Epithelial cell of proximal tubule (primary cell): Measurements from ENCODE around the gene PON1. TPM values are rescaled to one million over a fixed set of nuclear protein-coding genes. Genes with fewer than 3 reads are reported as not detected.

Experiments used
- DNase-seq: peaks from one replicate; pipeline ENCODE4 v3.0.0-alpha.2; 2011; ENCODE audit warnings: low read depth
- H3K4me3 ChIP-seq: 2 replicates; pipeline ENCODE4 v1.5.1; 2011; ENCODE audit warnings: low read depth, mild to moderate bottlenecking, low read length
- total RNA-seq: library from RNA; depleted of rRNA; stranded (reverse); fragments of >200 nt; gene quantifications from 2 replicates; pipeline ENCODE4 v1.2.3, GENCODE V29; 2015
- TF ChIP-seq, protein P1 (sequence below): conservative IDR thresholded peaks from 2 replicates; pipeline ENCODE4 v1.5.1; 2012; ENCODE audit warnings: low read depth, mild to moderate bottlenecking, low read length

The PON1 gene
- total RNA-seq: not detected in 2 replicates

- no peak for DNase-seq
- TF ChIP-seq, protein P1, sequence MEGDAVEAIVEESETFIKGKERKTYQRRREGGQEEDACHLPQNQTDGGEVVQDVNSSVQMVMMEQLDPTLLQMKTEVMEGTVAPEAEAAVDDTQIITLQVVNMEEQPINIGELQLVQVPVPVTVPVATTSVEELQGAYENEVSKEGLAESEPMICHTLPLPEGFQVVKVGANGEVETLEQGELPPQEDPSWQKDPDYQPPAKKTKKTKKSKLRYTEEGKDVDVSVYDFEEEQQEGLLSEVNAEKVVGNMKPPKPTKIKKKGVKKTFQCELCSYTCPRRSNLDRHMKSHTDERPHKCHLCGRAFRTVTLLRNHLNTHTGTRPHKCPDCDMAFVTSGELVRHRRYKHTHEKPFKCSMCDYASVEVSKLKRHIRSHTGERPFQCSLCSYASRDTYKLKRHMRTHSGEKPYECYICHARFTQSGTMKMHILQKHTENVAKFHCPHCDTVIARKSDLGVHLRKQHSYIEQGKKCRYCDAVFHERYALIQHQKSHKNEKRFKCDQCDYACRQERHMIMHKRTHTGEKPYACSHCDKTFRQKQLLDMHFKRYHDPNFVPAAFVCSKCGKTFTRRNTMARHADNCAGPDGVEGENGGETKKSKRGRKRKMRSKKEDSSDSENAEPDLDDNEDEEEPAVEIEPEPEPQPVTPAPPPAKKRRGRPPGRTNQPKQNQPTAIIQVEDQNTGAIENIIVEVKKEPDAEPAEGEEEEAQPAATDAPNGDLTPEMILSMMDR: no peak
- H3K4me3 ChIP-seq: peak within 1 kb of the TSS; percentile 23
Observed at GRCh38 chr7:95324431-95324830, at the start of gene PON1. Gene PON1 (minus strand): TSS chr7:95324532. CDS start chr7:95324475, 57 bp downstream.

DNA sequence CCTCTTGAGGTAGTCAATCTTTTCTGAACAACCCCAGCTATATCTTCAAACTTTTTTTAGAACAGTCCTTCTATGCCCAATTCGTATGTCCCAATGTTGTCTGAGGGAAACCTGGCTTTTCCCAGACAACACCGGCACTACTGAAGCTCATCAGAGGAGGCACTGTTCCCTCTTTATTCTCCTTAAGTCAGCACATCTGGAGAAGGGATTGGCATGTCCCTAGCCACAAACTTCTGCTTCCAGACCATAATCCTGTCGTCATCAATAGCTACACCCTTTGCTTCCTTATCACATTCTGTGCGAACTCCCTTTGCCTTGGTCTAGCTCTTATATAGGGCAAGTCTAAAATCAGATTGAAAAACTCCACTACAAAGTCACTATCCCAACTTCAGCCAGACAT, 49.0 kb upstream of the PON1 start:
- no peak overlapping the region for H3K4me3 ChIP-seq
- TF ChIP-seq, protein P1: no peak
- no peak for DNase-seq

DNA sequence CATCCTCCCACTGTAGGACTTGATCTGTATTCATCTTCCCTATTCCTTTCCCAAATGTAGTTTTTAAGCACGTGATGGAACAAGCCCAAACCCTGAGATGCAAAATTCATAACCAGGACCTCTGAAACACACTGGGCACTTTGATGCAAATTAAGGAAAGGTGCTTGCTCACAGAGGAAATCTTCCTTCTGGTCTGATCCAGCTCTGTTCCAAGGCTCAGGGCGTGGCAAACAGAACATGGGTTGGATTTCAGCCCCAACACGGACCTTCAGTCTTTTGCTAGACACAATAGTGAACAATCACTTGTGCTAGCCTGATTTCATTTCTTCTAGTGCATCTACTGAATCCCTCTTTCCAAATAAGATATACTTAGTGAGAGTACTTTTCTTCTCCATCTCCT, 43.9 kb upstream of the PON1 start:
- H3K4me3 ChIP-seq: no peak overlapping the region
- no peak for DNase-seq
- TF ChIP-seq, protein P1: no peak

- TF ChIP-seq, protein P1: no peak
- DNase-seq: no peak
Observed at GRCh38 chr7:95367606-95368005, 43.3 kb upstream of the PON1 start.

DNA sequence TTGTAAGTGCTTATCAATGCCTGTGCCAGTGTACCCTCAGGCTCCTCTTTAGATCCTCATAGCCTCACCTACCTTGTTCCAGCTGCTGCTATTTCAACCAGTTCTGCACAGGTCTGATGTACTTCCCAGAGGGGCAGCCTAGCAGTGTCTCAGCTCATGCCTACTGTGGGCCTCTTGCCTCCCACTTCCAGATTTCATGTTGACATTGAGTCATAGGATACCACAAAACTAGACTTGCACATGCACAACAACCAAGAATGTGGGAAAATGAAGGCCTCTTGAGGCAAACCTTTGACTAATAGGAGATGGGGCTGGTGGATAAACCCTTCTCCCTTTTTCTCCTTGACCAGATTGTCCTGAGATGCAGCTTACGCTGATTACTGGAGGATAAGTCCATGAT, 40.8 kb upstream of the PON1 start:
- H3K4me3 ChIP-seq: no peak overlapping the region
- TF ChIP-seq, protein P1: no peak
- peak; percentile 13 for DNase-seq

More at GRCh38 chr7:95367606-95368005, 43.3 kb upstream of the PON1 start:
- no peak overlapping the region for H3K4me3 ChIP-seq

GRCh38 chr7:95357623-95358022, 33.3 kb upstream of the PON1 start:
- DNase-seq: no peak
- H3K4me3 ChIP-seq: no peak overlapping the region

More at GRCh38 chr7:95357623-95358022, 33.3 kb upstream of the PON1 start:
- TF ChIP-seq, protein P1: peak; percentile 62
